ENCODE measurements around the gene SMIM5. TPM values are rescaled to one million over a fixed set of nuclear protein-coding genes. Genes with fewer than 3 reads are reported as not detected.

The SMIM5 gene
- total and polyA plus RNA-seq, 9 of the 15 experiments (the other 6 are each of a cell fraction or from before 2014, with no cell fraction given) = 0.08 TPM; not detected in 8

DNA sequence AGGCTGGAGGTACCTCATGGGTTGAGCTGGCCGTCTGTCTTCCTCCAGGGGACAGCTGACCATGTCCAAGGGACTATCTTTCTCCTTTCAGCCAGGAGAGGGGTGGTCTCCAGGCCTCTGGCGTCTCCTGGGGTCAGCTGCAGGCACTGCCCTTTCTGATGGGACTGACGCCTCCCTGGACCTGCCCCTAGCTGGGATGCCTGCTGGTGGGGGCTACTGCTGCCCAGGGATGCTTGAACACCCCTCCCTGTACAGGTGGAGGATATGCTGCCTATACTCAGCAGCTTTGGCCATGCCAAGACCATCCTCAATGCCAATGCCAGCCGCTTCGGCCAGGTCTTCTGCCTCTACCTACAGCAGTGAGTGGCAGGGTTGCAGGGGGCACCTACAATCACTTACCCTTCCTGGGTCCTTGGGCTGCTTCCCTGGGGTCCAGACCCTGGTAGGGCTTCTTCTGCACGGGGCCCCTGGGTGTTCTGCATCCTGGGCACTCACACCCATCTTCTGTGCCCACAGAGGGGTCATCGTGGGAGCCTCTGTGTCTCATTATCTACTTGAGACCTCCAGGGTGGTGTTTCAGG is 41.4 kb upstream of the SMIM5 start (continued):
- TF ChIP-seq, protein P1, sequence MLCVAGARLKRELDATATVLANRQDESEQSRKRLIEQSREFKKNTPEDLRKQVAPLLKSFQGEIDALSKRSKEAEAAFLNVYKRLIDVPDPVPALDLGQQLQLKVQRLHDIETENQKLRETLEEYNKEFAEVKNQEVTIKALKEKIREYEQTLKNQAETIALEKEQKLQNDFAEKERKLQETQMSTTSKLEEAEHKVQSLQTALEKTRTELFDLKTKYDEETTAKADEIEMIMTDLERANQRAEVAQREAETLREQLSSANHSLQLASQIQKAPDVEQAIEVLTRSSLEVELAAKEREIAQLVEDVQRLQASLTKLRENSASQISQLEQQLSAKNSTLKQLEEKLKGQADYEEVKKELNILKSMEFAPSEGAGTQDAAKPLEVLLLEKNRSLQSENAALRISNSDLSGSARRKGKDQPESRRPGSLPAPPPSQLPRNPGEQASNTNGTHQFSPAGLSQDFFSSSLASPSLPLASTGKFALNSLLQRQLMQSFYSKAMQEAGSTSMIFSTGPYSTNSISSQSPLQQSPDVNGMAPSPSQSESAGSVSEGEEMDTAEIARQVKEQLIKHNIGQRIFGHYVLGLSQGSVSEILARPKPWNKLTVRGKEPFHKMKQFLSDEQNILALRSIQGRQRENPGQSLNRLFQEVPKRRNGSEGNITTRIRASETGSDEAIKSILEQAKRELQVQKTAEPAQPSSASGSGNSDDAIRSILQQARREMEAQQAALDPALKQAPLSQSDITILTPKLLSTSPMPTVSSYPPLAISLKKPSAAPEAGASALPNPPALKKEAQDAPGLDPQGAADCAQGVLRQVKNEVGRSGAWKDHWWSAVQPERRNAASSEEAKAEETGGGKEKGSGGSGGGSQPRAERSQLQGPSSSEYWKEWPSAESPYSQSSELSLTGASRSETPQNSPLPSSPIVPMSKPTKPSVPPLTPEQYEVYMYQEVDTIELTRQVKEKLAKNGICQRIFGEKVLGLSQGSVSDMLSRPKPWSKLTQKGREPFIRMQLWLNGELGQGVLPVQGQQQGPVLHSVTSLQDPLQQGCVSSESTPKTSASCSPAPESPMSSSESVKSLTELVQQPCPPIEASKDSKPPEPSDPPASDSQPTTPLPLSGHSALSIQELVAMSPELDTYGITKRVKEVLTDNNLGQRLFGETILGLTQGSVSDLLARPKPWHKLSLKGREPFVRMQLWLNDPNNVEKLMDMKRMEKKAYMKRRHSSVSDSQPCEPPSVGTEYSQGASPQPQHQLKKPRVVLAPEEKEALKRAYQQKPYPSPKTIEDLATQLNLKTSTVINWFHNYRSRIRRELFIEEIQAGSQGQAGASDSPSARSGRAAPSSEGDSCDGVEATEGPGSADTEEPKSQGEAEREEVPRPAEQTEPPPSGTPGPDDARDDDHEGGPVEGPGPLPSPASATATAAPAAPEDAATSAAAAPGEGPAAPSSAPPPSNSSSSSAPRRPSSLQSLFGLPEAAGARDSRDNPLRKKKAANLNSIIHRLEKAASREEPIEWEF (CRISPR knock-in tag; IDR thresholded peaks at IDR 0.05) = no peak
- no peak for TF ChIP-seq MTA2 (IDR thresholded peaks at IDR 0.05; ENCODE audit: low read depth)
- no peak for TF ChIP-seq ZBTB7A (IDR thresholded peaks at IDR 0.05; ENCODE audit: borderline replicate concordance, control insufficient read depth, low read depth, low read length)
- no peak for TF ChIP-seq CBX2 (IDR thresholded peaks at IDR 0.05; ENCODE audit: insufficient read depth, low read length, poor library complexity, severe bottlenecking)
- TF ChIP-seq NEUROD1 (IDR thresholded peaks at IDR 0.05; ENCODE audit: borderline replicate concordance, low read depth, low read length, partially characterized antibody) = no peak
- no peak for TF ChIP-seq MIER1 (IDR thresholded peaks at IDR 0.05; ENCODE audit: low read depth)
- no peak for TF ChIP-seq BRF1 (IDR thresholded peaks at IDR 0.05; ENCODE audit: borderline replicate concordance, extremely low read depth, insufficient read length)
- no peak for TF ChIP-seq NR1H2 (CRISPR knock-in tag; IDR thresholded peaks at IDR 0.05)
